ENCODE measurements around the gene MYO9B. TPM values are rescaled to one million over a fixed set of nuclear protein-coding genes. Genes with fewer than 3 reads are reported as not detected.
A peak's percentile ranks its signal among the peaks of the same experiment; 100 is the strongest.
"Not testable (repeated sequence)": the region's sequence is repeated elsewhere in the genome, so short reads cannot be mapped to it uniquely, and the experiment has no call there.

The MYO9B gene
- total RNA-seq, 1 experiment from 2014 or later, result 22.0 TPM

DNA sequence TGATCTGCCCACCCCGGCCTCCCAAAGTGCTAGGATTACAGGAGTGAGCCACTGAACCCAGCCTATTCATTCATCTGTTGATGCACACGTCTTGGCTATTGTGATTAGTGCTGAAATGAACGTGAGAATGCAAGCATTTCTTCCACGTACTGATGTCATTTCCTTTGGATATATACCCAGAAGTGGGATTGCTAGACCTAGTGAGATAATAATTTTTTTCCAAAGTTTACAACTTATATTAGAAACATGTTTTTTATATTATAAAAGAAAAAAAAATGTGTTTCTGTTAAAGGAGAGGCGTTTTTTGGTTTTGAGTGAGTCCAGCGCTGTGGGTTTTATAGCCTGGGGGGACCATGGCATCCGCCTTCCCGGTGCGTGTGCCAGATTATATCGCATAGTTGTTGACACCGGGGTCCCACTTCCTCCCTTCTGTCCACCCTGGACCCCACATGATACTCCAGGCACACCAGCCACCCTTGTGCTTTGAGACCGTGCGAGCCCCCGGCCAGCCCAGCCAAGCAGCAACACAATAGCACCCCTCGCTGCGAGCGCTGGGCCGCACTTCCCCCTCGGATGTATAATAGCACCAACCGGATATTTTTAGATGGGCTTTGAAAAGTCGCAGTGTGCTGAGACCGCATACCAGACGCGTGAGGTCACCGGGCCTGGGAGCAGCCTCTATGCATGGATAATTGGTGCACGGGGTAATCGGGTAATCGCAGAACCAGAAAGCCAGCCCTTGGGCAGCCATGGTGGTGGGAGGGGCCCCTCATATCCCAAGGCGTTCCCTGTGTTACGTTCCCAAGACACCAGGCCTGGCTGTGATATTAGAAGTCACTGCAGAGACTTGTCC lies 59.6 kb downstream of the MYO9B start:
- in situ Hi-C loops (cut with HindIII; ENCODE audit: low sequenced_read_pairs), result no loop called here
- DNase-seq (ENCODE audit: low spot score), result peak; percentile 71

GRCh38 chr19:17136021-17136420 lies 60.4 kb downstream of the MYO9B start:
- in situ Hi-C loops (cut with HindIII; ENCODE audit: low sequenced_read_pairs), result no loop called here

GRCh38 chr19:17136617-17137016 lies 61.0 kb downstream of the MYO9B start:
- DNase-seq (ENCODE audit: low spot score), result no peak
- in situ Hi-C loops (cut with HindIII; ENCODE audit: low sequenced_read_pairs), result no loop called here

More at GRCh38 chr19:17136021-17136420, 60.4 kb downstream of the MYO9B start:
- no peak for DNase-seq (ENCODE audit: low spot score)

- in situ Hi-C loops (cut with HindIII; ENCODE audit: low sequenced_read_pairs), result no loop called here
- DNase-seq (ENCODE audit: low spot score), result no peak
These were observed 61.8 kb downstream of the MYO9B start for GRCh38 chr19:17137417-17137816.

DNA sequence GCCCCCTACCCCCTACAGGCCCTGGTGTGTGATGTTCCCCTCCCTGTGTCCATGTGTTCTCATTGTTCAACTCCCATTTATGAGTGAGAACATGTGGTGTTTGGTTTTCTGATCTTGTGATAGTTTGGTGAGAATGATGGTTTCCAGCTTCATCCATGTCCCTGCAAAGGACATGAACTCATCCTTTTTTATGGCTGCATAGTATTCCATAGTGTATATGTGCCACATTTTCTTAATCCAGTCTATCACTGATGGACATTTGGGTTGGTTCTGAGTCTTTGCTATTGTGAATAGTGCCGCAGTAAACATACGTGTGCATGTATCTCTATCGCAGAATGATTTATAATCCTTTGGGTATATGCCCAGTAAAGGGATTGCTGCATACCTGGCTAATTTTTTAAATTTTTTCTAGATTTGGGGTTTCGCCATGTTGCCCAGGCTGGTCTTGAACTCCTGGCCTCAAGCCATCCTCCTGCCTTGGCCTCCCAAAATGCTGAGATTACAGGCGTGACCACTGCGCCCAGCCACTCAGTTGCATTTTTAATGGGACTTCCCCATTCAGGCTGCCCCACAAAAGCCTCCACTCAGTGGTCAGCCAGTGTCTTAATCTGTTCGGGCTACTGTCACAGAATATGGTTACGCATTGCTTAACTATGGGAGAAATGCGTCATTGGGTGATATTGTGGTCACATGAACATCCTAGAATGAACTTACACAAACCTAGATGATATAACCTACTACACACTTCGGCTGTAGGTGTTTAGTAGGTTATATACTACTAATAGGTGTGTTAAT lies 62.7 kb downstream of the MYO9B start:
- in situ Hi-C loops (cut with HindIII; ENCODE audit: low sequenced_read_pairs); DNase-seq (ENCODE audit: low spot score): not testable (repeated sequence)

- in situ Hi-C loops (cut with HindIII; ENCODE audit: low sequenced_read_pairs), result no loop called here
- DNase-seq (ENCODE audit: low spot score), result no peak
These were observed 63.5 kb downstream of the MYO9B start for GRCh38 chr19:17138937-17139598.

DNA sequence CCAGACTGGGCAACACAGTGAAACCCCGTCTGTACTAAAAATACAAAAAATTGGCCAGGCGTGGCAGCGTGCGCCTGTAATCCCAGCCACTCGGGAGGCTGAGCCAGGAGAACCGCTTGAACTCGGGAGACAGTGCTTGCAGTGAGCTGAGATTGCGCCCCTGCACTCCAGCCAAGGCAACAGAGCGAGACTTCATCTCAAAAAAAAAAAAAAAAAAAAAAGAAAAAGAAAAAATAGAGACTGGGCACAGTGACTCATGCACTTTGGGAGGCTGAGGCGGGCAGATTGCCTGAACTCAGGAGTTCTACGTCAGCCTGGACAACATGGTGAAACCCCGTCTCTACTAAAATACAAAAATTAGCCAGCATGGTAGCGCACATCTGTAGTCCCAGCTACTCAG lies 69.2 kb downstream of the MYO9B start:
- in situ Hi-C loops (cut with HindIII; ENCODE audit: low sequenced_read_pairs), result not testable (repeated sequence)

GRCh38 chr19:17145546-17146497 lies 70.2 kb downstream of the MYO9B start:
- DNase-seq (ENCODE audit: low spot score), result no peak
- in situ Hi-C loops (cut with HindIII; ENCODE audit: low sequenced_read_pairs), result no loop called here

More for the DNA sequence above, 69.2 kb downstream of the MYO9B start:
- DNase-seq (ENCODE audit: low spot score), result not testable (repeated sequence)

DNA sequence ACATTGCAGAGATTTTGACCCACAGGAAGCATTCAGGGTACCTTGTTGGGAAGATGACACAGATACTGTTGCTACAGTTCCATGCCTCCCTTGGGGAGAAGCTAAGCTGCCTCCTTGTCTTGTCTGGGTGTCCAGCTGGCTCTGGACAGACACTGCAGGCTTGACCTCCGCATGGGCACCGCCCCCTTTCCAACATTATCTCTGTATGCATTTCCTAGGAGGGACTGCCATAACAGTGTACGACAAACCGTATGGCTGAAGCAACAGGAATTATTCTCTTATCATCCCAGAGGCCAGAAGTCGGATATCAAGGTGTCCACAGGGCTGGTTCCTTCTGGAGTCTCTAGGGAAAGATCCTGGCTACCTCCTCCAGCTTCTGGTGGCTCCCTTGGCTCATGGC lies 72.6 kb downstream of the MYO9B start:
- DNase-seq (ENCODE audit: low spot score), result no peak
- in situ Hi-C loops (cut with HindIII; ENCODE audit: low sequenced_read_pairs), result no loop called here

GRCh38 chr19:17149393-17150135 lies 74.0 kb downstream of the MYO9B start:
- DNase-seq (ENCODE audit: low spot score), result no peak
- in situ Hi-C loops (cut with HindIII; ENCODE audit: low sequenced_read_pairs), result no loop called here

GRCh38 chr19:17153996-17154395 lies 78.4 kb downstream of the MYO9B start:
- in situ Hi-C loops (cut with HindIII; ENCODE audit: low sequenced_read_pairs), result no loop called here
- no peak for DNase-seq (ENCODE audit: low spot score)

GRCh38 chr19:17155251-17155650 lies 79.7 kb downstream of the MYO9B start:
- in situ Hi-C loops (cut with HindIII; ENCODE audit: low sequenced_read_pairs), result no loop called here
- DNase-seq (ENCODE audit: low spot score), result no peak

DNA sequence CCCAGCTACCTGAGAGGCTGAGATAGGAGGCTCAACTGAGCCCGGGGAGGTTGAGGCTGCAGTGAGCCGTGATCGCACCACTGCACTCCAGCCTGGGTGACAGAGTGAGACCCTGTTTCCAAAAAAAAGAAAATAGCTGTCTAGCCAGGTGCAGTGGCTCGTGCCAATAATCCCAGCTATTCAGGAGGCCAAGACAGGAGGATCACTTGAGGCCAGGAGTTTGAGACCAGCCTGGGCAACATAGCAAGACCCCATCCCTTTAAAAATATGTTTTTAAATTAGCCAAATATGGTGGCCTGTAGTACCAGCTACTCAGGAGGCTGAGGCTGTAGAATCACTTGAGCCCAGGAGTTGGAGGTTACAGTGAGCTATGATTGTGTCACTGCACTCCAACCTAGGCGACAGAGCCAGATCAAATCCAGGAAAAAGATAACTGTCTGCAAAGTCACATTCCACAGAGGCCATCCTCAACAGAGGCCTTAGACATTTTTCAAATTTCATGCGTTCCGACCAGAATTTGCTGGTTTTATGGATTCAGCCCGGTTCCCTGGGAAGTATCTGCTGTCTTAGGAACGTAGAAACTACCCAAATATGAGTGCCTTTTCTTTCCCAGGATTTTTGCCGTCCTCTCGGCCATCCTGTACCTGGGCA lies 80.8 kb downstream of the MYO9B start:
- no peak for DNase-seq (ENCODE audit: low spot score)
- in situ Hi-C loops (cut with HindIII; ENCODE audit: low sequenced_read_pairs), result no loop called here

DNA sequence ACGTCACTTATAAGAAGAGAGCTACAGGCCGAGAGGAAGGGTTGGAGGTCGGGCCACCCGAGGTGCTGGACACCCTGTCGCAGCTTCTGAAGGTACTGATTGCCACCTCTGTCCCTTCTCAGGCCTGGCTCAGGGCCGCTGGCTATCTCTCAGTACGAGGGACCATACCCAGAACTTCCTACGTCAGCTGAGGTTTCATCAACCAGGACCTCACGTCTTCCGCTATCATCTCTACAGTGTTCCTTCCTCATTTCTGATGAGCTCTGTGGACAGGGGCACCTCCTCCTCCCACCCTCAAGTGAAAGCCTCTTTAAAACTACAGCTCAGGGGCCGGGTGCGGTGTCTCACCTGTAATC lies 81.3 kb downstream of the MYO9B start:
- in situ Hi-C loops (cut with HindIII; ENCODE audit: low sequenced_read_pairs), result no loop called here
- DNase-seq (ENCODE audit: low spot score), result no peak

- in situ Hi-C loops (cut with HindIII; ENCODE audit: low sequenced_read_pairs), result no loop called here
- no peak for DNase-seq (ENCODE audit: low spot score)
These were observed 83.0 kb downstream of the MYO9B start for GRCh38 chr19:17158584-17158983.

DNA sequence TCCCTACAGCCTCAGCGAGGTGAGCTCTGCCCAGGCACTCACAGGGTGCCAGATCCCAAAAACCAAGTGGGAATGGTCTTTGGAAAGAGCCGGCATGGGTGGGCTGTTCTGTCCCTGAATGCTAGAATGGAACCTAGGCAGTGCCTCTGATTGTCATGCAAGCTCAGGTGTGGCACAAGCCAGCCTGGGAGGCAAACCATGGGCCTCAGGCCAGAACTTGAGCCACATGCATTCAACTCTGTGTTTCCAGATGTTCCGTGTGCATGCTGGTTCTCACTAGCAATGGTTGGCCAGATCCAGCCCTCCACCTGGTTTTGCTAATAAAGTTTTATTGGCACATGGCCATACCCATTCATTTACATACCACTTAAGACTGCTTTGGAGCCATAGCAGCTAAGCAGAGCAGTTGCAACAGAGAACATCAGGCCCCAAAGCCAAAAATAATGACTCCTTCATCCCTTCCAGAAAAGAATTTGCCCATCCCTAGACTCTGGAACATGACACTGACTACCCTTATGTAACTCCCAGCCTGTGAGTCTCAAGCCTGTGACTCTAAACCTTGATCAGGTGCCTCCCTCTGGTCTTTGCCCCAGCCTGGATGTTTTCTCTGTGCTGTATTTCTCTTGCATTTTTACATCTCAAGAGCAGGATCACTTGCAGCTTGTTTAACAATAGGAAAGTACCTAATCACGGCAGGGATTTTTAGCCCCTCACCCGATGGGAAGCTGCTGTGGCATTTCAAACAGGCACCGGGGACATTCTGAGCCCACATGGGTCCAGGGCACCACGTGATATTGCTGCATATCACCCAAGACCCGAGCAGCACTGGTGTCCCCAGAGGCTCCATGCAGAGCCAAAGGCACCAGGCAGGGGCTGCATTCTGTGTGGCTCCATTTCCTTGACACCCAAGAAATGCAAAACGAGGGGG lies 84.2 kb downstream of the MYO9B start:
- in situ Hi-C loops (cut with HindIII; ENCODE audit: low sequenced_read_pairs), result no loop called here
- DNase-seq (ENCODE audit: low spot score), result no peak

DNA sequence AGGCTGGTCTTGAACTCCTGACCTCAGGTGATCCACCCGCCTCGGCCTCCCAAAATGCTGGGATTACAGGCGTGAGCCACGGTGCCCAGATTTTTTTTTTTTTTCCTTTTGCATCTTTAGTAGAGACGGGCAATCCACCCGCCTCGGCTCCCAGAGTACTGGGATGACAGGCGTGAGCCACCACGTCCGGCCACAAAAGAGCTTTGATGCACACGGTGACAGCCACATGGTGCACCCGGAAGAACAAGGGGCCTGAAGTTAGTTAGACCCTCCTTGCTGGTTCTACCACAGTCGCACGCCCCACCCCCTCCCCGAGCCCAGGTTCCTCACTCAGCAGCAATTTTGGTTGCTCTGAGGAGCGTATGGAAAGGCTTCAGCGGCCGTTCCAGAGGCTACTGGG lies 85.3 kb downstream of the MYO9B start:
- DNase-seq (ENCODE audit: low spot score), result no peak
- in situ Hi-C loops (cut with HindIII; ENCODE audit: low sequenced_read_pairs), result no loop called here

Measured in G401 (cell line).